Fibroblast of lung (primary cell): ENCODE results near the gene PLEKHM1. TPM values are rescaled to one million over a fixed set of nuclear protein-coding genes. Genes with fewer than 3 reads are reported as not detected.
"Not testable (repeated sequence)": the region's sequence is repeated elsewhere in the genome, so short reads cannot be mapped to it uniquely, and the experiment has no call there.

Experiments
- DNase-seq, 2 donors: peaks; one replicate each; pipeline versions ENCODE4 v3.0.0 to v3.0.0-alpha.2; 2010; ENCODE audit warnings: low read depth in 2 of 2
- H2AFZ ChIP-seq: 2 replicates; pipeline ENCODE4 v1.5.1; 2012; ENCODE audit warnings: low read length, control low read depth, inconsistent platforms
- H3K27ac ChIP-seq: 2 replicates; pipeline ENCODE4 v1.5.1; 2011; ENCODE audit warnings: low read length, control low read depth; ENCODE audit not compliant: insufficient read depth
- H3K27me3 ChIP-seq: 2 replicates; pipeline ENCODE4 v1.5.1; 2011; ENCODE audit warnings: mild to moderate bottlenecking, low read length; ENCODE audit not compliant: control insufficient read depth, insufficient read depth
- H3K36me3 ChIP-seq: 2 replicates; pipeline ENCODE4 v1.5.1; 2011; ENCODE audit warnings: low read length; ENCODE audit not compliant: control insufficient read depth, insufficient read depth
- H3K4me1 ChIP-seq: 2 replicates; pipeline ENCODE4 v1.5.1; 2011; ENCODE audit warnings: low read length; ENCODE audit not compliant: control insufficient read depth, insufficient read depth; ENCODE audit errors: extremely low read depth
- H3K4me2 ChIP-seq: 2 replicates; pipeline ENCODE4 v1.5.1; 2011; ENCODE audit warnings: low read length, control low read depth; ENCODE audit not compliant: insufficient read depth; ENCODE audit errors: extremely low read depth
- H3K4me3 ChIP-seq, 4 experiments: fragments of 200-600 bp in 1 of 4; sonication (generic) in 1 of 4; replicated peaks in 1 of 4; 2 replicates each; pipeline ENCODE4 v1.5.1; 2011 to 2016; ENCODE audit warnings: low read length in 4 of 4, low read depth in 3 of 4, mild to moderate bottlenecking in 3 of 4, control low read depth in 2 of 4, inconsistent platforms in 1 of 4, mixed read lengths in 1 of 4; ENCODE audit not compliant: insufficient read depth in 1 of 4; ENCODE audit errors: control extremely low read depth in 1 of 4
- H3K79me2 ChIP-seq: 2 replicates; pipeline ENCODE4 v1.5.1; 2012; ENCODE audit warnings: mild to moderate bottlenecking, low read length, inconsistent platforms; ENCODE audit not compliant: control insufficient read depth, insufficient read depth
- H3K9ac ChIP-seq: 2 replicates; pipeline ENCODE4 v1.5.1; 2011; ENCODE audit warnings: mild to moderate bottlenecking, low read length, control low read depth; ENCODE audit not compliant: insufficient read depth
- H3K9me3 ChIP-seq: 2 replicates; pipeline ENCODE4 v1.5.1; 2012; ENCODE audit warnings: low read depth, low read length; ENCODE audit not compliant: control insufficient read depth, insufficient read depth
- H4K20me1 ChIP-seq: 2 replicates; pipeline ENCODE4 v1.5.1; 2011; ENCODE audit warnings: low read length; ENCODE audit not compliant: control insufficient read depth, insufficient read depth; ENCODE audit errors: extremely low read depth
- polyA plus RNA-seq, 2 donors: library from polyadenylated mRNA; depleted of rRNA in 1 of 2; stranded (reverse) in 1 of 2; unstranded in 1 of 2; fragments of >200 nt; gene quantifications; 2 replicates each; pipeline ENCODE4 v1.2.1, GENCODE V29; 2011 to 2012; ENCODE audit warnings: missing spikeins in 1 of 2
- total RNA-seq: library from RNA; depleted of rRNA; stranded (reverse); fragments of >200 nt; gene quantifications from 2 replicates; pipeline ENCODE4 v1.2.1, GENCODE V29; 2014

Gene PLEKHM1
- total and polyA plus RNA-seq, 2 donors (not counting 1 experiment from before 2014, with no cell fraction given), result 15.8 to 27.9 TPM

GRCh38 chr17:45494556-45494955, 4.0 kb upstream of the PLEKHM1 start:
- DNase-seq, H3K9me3 ChIP-seq, H4K20me1 ChIP-seq, H3K9ac ChIP-seq, H3K27ac ChIP-seq, H3K4me3 ChIP-seq, H3K4me1 ChIP-seq, H2AFZ ChIP-seq, H3K4me2 ChIP-seq, H3K27me3 ChIP-seq, H3K36me3 ChIP-seq, H3K79me2 ChIP-seq: not testable (repeated sequence)

- not testable (repeated sequence) for DNase-seq, H3K4me1 ChIP-seq, H3K4me3 ChIP-seq, H3K4me2 ChIP-seq, H2AFZ ChIP-seq, H3K9me3 ChIP-seq, H3K27ac ChIP-seq, H3K9ac ChIP-seq, H3K27me3 ChIP-seq, H3K36me3 ChIP-seq, H4K20me1 ChIP-seq
- H3K79me2 ChIP-seq, result peaks cover 10% of the 10 kb centered on the region
These were observed 1.6 kb upstream of the PLEKHM1 start for GRCh38 chr17:45492156-45492555.

- H3K4me1 ChIP-seq, H2AFZ ChIP-seq, H3K27me3 ChIP-seq, H4K20me1 ChIP-seq, H3K36me3 ChIP-seq, H3K9me3 ChIP-seq: not testable (repeated sequence)
- DNase-seq, result peak; percentile 8 to 28
- Histone ChIP-seq H3K4me2 (peak overlapping the region; percentile 64), H3K27ac (peak overlapping the region; percentile 84), H3K9ac (peak overlapping the region; percentile 75), H3K4me3 (peak overlapping the region; percentile 62 to 72 (median 66)), H3K79me2 (peaks cover 13% of the 10 kb centered on the region)
These were observed 323 bp downstream of the PLEKHM1 start for GRCh38 chr17:45490198-45490597.

DNA sequence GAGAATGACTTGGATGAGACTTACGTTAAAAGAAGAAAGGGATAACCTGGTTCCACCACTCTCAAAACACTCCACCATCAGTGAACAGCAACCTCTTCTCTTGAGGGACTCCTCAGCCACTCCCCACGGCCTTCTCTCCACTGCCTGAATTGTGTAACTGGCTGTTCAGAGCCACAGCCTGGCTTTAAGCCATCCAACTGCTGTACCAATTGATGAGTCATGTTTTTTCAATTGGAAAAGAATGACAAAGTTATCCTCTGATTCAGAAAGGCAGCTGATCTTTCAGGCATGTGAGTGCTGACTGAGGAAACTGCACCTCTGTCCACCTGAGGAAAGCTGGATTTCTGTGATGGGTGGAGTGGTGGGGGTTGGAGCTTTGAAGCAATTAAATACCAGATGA, 2.8 kb downstream of the PLEKHM1 start:
- H2AFZ ChIP-seq, H3K27ac ChIP-seq, H3K4me1 ChIP-seq, H3K9me3 ChIP-seq, H3K9ac ChIP-seq, H3K36me3 ChIP-seq, H4K20me1 ChIP-seq, H3K27me3 ChIP-seq, H3K4me2 ChIP-seq: not testable (repeated sequence)
- peak overlapping the region in 1 of 4 experiments; percentile 17 for H3K4me3 ChIP-seq
- DNase-seq, result peak; percentile 83 to 90
- peaks cover 13% of the 10 kb centered on the region for H3K79me2 ChIP-seq

DNA sequence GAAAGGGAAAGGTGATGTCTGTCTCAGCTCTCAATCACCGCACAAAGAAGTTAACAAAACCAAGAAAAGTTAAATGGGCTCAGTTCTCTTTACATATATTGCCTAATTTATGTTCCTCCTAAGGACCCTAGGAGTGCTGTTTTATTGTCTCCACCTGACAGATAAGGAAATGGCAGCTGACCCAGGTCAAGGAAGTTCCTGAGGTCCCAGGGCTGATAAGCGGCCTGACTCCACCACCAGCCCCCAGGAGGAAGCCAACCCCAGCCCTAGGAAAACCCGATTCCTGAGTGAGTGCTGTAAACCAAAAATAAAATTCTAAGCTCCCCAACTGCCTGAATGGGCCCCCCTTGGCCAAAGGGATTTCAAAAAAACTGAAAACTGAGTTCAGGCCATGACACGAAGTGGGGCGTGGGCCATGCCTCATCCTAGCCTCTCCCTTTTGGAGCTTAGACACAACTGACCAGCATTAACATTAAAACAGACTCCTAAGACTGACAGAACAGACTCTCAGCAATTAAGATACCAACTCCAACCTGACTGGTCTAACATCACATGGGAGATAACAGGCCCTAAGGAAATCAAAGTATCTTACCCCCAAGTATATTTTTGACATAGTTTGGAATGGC, 6.8 kb downstream of the PLEKHM1 start:
- not testable (repeated sequence) for H3K27me3 ChIP-seq, H3K27ac ChIP-seq, DNase-seq, H3K36me3 ChIP-seq, H3K79me2 ChIP-seq, H3K9ac ChIP-seq, H3K4me1 ChIP-seq, H4K20me1 ChIP-seq, H2AFZ ChIP-seq, H3K4me2 ChIP-seq, H3K4me3 ChIP-seq, H3K9me3 ChIP-seq

DNA sequence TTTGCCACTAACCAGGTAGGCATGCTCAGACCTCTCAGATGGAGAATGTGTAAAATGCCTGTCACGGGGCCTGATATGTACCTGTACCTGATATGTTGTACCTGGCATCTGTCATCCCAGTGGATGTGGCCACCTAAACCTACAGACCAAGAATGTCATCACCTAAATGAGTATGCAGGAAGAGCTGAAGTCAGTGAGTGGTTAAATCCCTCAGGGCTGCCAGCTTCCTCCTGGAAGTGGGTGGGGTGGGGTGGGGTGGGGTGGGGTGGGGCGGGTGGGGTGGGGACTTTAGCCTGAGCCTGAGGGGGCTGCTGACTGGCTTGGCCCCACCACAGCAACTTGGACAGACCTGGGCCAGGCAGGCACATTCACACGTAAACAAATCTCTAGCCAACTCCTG, 7.3 kb downstream of the PLEKHM1 start:
- H3K36me3 ChIP-seq, H3K9me3 ChIP-seq, H3K4me3 ChIP-seq, H3K79me2 ChIP-seq, H3K27me3 ChIP-seq, H3K4me2 ChIP-seq, H2AFZ ChIP-seq, H3K27ac ChIP-seq, DNase-seq, H4K20me1 ChIP-seq, H3K4me1 ChIP-seq, H3K9ac ChIP-seq: not testable (repeated sequence)

- not testable (repeated sequence) for DNase-seq
These were observed 8.2 kb downstream of the PLEKHM1 start for GRCh38 chr17:45482317-45482716.

More at GRCh38 chr17:45482317-45482716, 8.2 kb downstream of the PLEKHM1 start:
- H3K4me3 ChIP-seq, H3K4me2 ChIP-seq, H4K20me1 ChIP-seq, H2AFZ ChIP-seq, H3K79me2 ChIP-seq, H3K36me3 ChIP-seq, H3K9me3 ChIP-seq, H3K9ac ChIP-seq, H3K27me3 ChIP-seq, H3K27ac ChIP-seq, H3K4me1 ChIP-seq: not testable (repeated sequence)
